Smooth muscle cell (in vitro differentiated cells): ENCODE data around the gene TAS1R2. TPM values are rescaled to one million over a fixed set of nuclear protein-coding genes. Genes with fewer than 3 reads are reported as not detected.
"Not testable (repeated sequence)": the region's sequence is repeated elsewhere in the genome, so short reads cannot be mapped to it uniquely, and the experiment has no call there.

ENCODE experiments used
- DNase-seq: peaks from one replicate; lab custom pipeline; 2025; ENCODE audit not compliant: unreplicated experiment; lab: John Stamatoyannopoulos, UW
- H2AFZ ChIP-seq: fragments of 200-600 bp; sonication (generic); 2 replicates; pipeline ENCODE4 v1.6.0; 2016; ENCODE audit warnings: antibody characterized with exemption, low read depth, mild to moderate bottlenecking
- H3F3A ChIP-seq: fragments of 200-600 bp; sonication (generic); 2 replicates; pipeline ENCODE4 v1.6.0; 2017; ENCODE audit warnings: antibody characterized with exemption, low read depth
- H3K27ac ChIP-seq: fragments of 200-600 bp; sonication (generic); 2 replicates; pipeline ENCODE4 v1.5.1; 2016; ENCODE audit warnings: low read depth, mild to moderate bottlenecking
- H3K27me3 ChIP-seq: fragments of 200-600 bp; sonication (generic); 2 replicates; pipeline ENCODE4 v1.6.1; 2016; ENCODE audit warnings: low read depth, mild to moderate bottlenecking
- H3K36me3 ChIP-seq: fragments of 200-600 bp; sonication (generic); 2 replicates; pipeline ENCODE4 v1.5.1; 2016; ENCODE audit warnings: low read depth
- H3K4me1 ChIP-seq: fragments of 200-600 bp; sonication (generic); 2 replicates; pipeline ENCODE4 v1.5.1; 2016; ENCODE audit warnings: low read depth
- H3K4me2 ChIP-seq: fragments of 200-600 bp; sonication (generic); 2 replicates; pipeline ENCODE4 v1.6.0; 2016; ENCODE audit warnings: mild to moderate bottlenecking
- H3K4me3 ChIP-seq: fragments of 200-600 bp; sonication (generic); 2 replicates; pipeline ENCODE4 v1.5.1; 2016; ENCODE audit warnings: mild to moderate bottlenecking
- H3K79me2 ChIP-seq: fragments of 200-600 bp; sonication (generic); 2 replicates; pipeline ENCODE4 v1.6.0; 2016; ENCODE audit warnings: low read depth, mild to moderate bottlenecking
- H3K9ac ChIP-seq: fragments of 200-600 bp; sonication (generic); 2 replicates; pipeline ENCODE4 v1.6.0; 2016; ENCODE audit warnings: low read depth
- H3K9me3 ChIP-seq: fragments of 200-600 bp; sonication (generic); replicated peaks from 2 replicates; pipeline ENCODE4 v1.5.1; 2016; ENCODE audit warnings: low read depth
- H4K20me1 ChIP-seq: fragments of 200-600 bp; sonication (generic); 2 replicates; pipeline ENCODE4 v1.6.0; 2016; ENCODE audit warnings: low read depth
- whole genome bisulfite sequencing: methylation state at CpG from one replicate; pipeline ENCODE4 v1.1.7; 2016; ENCODE audit warnings: low lambda C conversion rate; 5-methylcytosine and 5-hydroxymethylcytosine counted together
- polyA plus RNA-seq: library from polyadenylated mRNA; unstranded; fragments of >200 nt; fragmentation: Nextera tagmentation; extraction: Ambion mirVana; gene quantifications from 2 replicates; pipeline ENCODE4 v1.2.1, GENCODE V29; 2016
- total RNA-seq: library from RNA; depleted of rRNA; stranded (reverse); fragments of >200 nt; gene quantifications from 2 replicates; pipeline ENCODE4 v1.2.3, GENCODE V29; 2014
- TF ChIP-seq, protein P1 (sequence below): fragments of 200-600 bp; sonication (generic); IDR thresholded peaks from 2 replicates; pipeline ENCODE4 v1.5.1; 2017; ENCODE audit warnings: borderline replicate concordance, mild to moderate bottlenecking, antibody characterized with exemption; ENCODE audit not compliant: insufficient read depth, poor library complexity, severe bottlenecking

Gene TAS1R2
- total and polyA plus RNA-seq, 2 experiments from 2014 or later, result not detected

DNA sequence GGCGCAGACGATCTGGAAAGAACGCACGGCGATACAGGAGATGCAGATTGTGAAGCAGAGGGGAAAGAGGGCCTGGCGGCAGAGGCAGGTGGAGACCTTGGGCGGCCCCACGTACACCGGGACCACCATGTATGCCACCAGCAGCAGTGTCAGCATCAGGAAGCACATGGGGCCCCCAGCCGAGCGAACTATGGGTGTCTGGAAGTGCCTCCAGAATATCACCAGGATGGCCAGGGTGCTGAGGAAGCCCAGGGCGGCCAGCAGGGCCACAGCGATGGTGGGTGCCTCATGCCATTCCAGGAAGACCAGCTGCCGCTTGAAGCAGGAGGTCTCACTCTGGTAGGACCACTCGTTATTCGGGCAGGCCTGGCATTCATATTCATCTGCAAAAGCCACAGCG lies 19.3 kb downstream of the TAS1R2 start:
- H3K36me3 ChIP-seq, result no peaks in the 10 kb centered on the region
- H3K9me3 ChIP-seq, result no peaks in the 10 kb centered on the region
- H3K4me2 ChIP-seq, result no peak overlapping the region
- H2AFZ ChIP-seq, result no peak overlapping the region
- H3K4me3 ChIP-seq, result no peak overlapping the region
- peaks cover 5% of the 10 kb centered on the region for H3K27me3 ChIP-seq
- DNase-seq, result no peak
- H3K27ac ChIP-seq, result no peak overlapping the region
- 97% methylated on average over 17 of the region's 17 CpGs for WGBS
- TF ChIP-seq, protein P1, sequence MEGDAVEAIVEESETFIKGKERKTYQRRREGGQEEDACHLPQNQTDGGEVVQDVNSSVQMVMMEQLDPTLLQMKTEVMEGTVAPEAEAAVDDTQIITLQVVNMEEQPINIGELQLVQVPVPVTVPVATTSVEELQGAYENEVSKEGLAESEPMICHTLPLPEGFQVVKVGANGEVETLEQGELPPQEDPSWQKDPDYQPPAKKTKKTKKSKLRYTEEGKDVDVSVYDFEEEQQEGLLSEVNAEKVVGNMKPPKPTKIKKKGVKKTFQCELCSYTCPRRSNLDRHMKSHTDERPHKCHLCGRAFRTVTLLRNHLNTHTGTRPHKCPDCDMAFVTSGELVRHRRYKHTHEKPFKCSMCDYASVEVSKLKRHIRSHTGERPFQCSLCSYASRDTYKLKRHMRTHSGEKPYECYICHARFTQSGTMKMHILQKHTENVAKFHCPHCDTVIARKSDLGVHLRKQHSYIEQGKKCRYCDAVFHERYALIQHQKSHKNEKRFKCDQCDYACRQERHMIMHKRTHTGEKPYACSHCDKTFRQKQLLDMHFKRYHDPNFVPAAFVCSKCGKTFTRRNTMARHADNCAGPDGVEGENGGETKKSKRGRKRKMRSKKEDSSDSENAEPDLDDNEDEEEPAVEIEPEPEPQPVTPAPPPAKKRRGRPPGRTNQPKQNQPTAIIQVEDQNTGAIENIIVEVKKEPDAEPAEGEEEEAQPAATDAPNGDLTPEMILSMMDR, result no peak
- no peaks in the 10 kb centered on the region for H3K4me1 ChIP-seq
- H4K20me1 ChIP-seq, result no peaks in the 10 kb centered on the region
- H3K79me2 ChIP-seq, result no peaks in the 10 kb centered on the region
- no peaks in the 10 kb centered on the region for H3F3A ChIP-seq
- no peak overlapping the region for H3K9ac ChIP-seq

DNA sequence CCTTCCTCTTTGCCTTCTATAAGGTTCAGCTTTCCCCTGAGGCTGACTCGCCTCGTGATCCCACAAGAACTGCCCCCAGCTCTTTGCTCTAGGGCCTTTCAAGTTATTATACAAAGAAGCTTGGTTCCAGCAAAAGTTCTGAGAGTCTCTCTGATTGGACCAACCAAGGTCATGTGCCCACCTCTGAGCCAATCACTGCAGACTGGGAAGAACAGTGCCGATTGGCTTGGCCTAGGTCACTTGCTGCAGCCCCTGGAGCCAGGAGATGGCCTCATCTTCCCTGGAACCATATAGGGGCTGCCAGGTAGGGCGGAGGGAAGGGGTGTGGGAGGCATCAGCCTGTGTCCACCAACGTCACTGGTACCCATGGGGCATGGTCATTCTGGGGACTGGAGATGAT lies 22.8 kb downstream of the TAS1R2 start:
- peaks cover 23% of the 10 kb centered on the region for H3K27me3 ChIP-seq
- no peaks in the 10 kb centered on the region for H3K36me3 ChIP-seq
- no peak for DNase-seq
- no peaks in the 10 kb centered on the region for H3K4me1 ChIP-seq
- TF ChIP-seq, protein P1, result no peak
- no peak overlapping the region for H3K27ac ChIP-seq
- H3F3A ChIP-seq, result no peaks in the 10 kb centered on the region
- no peaks in the 10 kb centered on the region for H3K9me3 ChIP-seq
- H3K79me2 ChIP-seq, result no peaks in the 10 kb centered on the region
- H4K20me1 ChIP-seq, result no peaks in the 10 kb centered on the region
- H3K4me2 ChIP-seq, result no peak overlapping the region
- H2AFZ ChIP-seq, result no peak overlapping the region
- H3K9ac ChIP-seq, result no peak overlapping the region
- H3K4me3 ChIP-seq, result no peak overlapping the region
- 87% methylated on average over 5 of the region's 5 CpGs for WGBS

DNA sequence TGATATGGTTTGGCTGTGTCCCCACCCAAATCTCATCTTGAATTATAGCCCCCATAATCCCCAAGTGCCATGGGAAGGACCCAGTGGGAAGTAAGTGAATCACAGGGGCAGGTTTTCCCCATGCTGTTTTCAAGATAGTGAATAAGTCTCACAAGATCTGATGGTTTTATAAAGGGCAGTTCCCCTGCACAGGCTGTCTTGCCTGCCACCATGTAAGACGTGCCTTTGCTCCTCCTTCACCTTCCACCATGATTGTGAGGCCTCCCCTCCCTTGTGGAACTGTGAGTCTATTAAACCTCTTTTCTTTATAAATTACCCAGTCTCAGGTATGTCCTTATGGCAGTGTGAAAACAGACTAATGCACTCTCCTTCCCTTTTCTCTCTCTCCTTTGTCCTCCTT lies 27.1 kb downstream of the TAS1R2 start:
- not testable (repeated sequence) for H3K79me2 ChIP-seq, H3K36me3 ChIP-seq, H3K9me3 ChIP-seq, H3F3A ChIP-seq, DNase-seq, H3K4me2 ChIP-seq, H4K20me1 ChIP-seq, H3K4me1 ChIP-seq, H3K27ac ChIP-seq, H3K4me3 ChIP-seq, H3K9ac ChIP-seq, H2AFZ ChIP-seq
- WGBS, result 59% methylated on average over 1 of the region's 1 CpG
- peaks cover 23% of the 10 kb centered on the region for H3K27me3 ChIP-seq

GRCh38 chr1:18831656-18832055 lies 27.8 kb downstream of the TAS1R2 start:
- Histone ChIP-seq H3K27ac (no peak overlapping the region), H3F3A (no peaks in the 10 kb centered on the region), H3K79me2 (no peaks in the 10 kb centered on the region), H3K36me3 (no peaks in the 10 kb centered on the region), H3K9ac (no peak overlapping the region), H3K9me3 (no peaks in the 10 kb centered on the region), H2AFZ (no peak overlapping the region), H3K4me3 (no peak overlapping the region), H3K4me2 (no peak overlapping the region), H4K20me1 (no peaks in the 10 kb centered on the region), H3K4me1 (no peaks in the 10 kb centered on the region), H3K27me3 (peaks cover 23% of the 10 kb centered on the region)
- DNase-seq, result no peak
- TF ChIP-seq, protein P1, result no peak
- 81% methylated on average over 2 of the region's 2 CpGs for WGBS
